Breast epithelium (tissue), 3 donors: ENCODE results near the gene CEP164.

ENCODE experiments used
- CTCF ChIP-seq, 3 donors: fragments of 450-650 bp; IDR thresholded peaks; one replicate each; pipeline ENCODE4 v1.5.1; 2016 to 2017; ENCODE audit warnings: antibody characterized with exemption in 3 of 3, mild to moderate bottlenecking in 3 of 3, moderate library complexity in 3 of 3
- POLR2AphosphoS5 ChIP-seq, 3 donors: sonication (generic); formaldehyde crosslinking; IDR thresholded peaks; one replicate each; pipeline ENCODE4 v1.6.1; 2017; ENCODE audit warnings: antibody characterized with exemption in 3 of 3

DNA sequence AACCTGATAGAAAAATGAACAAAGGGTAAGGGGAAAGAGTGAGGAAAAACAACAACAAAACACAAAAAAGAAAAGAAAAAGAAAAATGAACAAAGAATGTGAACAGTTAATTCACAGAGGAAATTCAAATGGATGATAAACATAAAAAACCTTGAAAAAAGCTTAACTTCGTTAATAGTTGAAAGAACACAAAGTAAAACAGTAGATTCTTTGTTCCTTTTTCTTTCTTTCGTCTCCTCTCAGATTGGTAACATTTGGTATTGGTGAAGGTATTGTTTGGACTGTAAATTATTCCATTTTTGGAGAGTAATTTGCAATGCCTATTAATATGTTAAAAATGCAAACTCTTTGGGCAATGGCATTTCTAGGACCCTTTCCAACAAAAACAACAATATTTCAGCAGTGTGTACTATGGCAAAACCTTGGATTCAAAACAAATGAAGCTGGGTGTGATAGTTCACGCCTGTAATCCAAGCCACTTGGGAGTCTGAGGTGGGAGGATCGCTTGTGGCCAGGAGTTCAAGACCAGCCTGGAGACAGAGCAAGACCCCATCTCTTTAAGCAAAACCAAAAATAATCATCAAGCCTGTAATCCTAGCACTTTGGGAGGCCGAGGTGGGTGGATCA, 8.3 kb upstream of the CEP164 start:
- TF ChIP-seq POLR2AphosphoS5 (IDR thresholded peaks at IDR 0.05), result no peak
- no peak for TF ChIP-seq CTCF (IDR thresholded peaks at IDR 0.05)
